ENCODE results near the gene RELT.

GRCh38 chr11:73381589-73381988 lies 5.4 kb downstream of the RELT start:
- TF ChIP-seq CTCF (IDR thresholded peaks at IDR 0.05) (no peak), POLR2A (IDR thresholded peaks at IDR 0.05) (no peak), POLR2AphosphoS5 (IDR thresholded peaks at IDR 0.05) (no peak)
